K562 (cell line): Measurements from ENCODE around the gene SLC25A28. TPM values are rescaled to one million over a fixed set of nuclear protein-coding genes. Genes with fewer than 3 reads are reported as not detected.

Experiments
- ATAC-seq: fragments of 200-7000 bp; cut with Tn5 transposase; 3 replicates; pipeline ENCODE4 v1.9.1; 2020; ENCODE audit warnings: moderate library complexity
- BruUV-seq: library from RNA; stranded (reverse); fragments of 400-500 nt; replicated peaks from 2 replicates; lab custom pipeline; 2021; lab: Mats Ljungman, UMichigan
- CTCF ChIA-PET: fragments of 300-600 bp; formaldehyde crosslinking; extraction: SDS; loops from one replicate; lab custom pipeline; 2021; ENCODE audit warnings: low intra/inter-chr PET ratio; lab: Yijun Ruan, JAX
- POLR2A ChIA-PET: fragments of 300-600, 350-650 bp; sonication (Branson Sonifier 250); formaldehyde crosslinking; extraction: SDS; loops from one replicate; lab custom pipeline; 2021; ENCODE audit warnings: antibody characterized with exemption, inconsistent platforms; lab: Yijun Ruan, JAX
- DNase-seq, 4 experiments: peaks; one replicate each; pipeline versions ENCODE4 v3.0.0 to v3.0.0-alpha.2; 2011 to 2018; ENCODE audit warnings: low spot score in 3 of 4, mixed read lengths in 3 of 4; ENCODE audit errors: extremely low read depth in 1 of 4
- FAIRE-seq: peaks from 2 replicates; lab custom pipeline; 2011; peaks lifted over from hg19 to GRCh38; lab: Jason Lieb, UNC
- H2AFZ ChIP-seq: 2 replicates; pipeline ENCODE4 v1.6.0; 2011; ENCODE audit warnings: low read depth, low read length, control low read depth, inconsistent platforms
- H3K27ac ChIP-seq: fragments of 200-600 bp; 3 replicates; pipeline ENCODE4 v1.8.0; 2011; ENCODE audit warnings: low read depth, mild to moderate bottlenecking, control low read depth, inconsistent platforms, low read length, moderate library complexity, mixed read lengths; ENCODE audit errors: extremely low read depth
- H3K27me3 ChIP-seq, 2 experiments: fragments of 300-600 bp in 1 of 2; 2 replicates in 1 of 2; 3 replicates in 1 of 2; pipeline versions ENCODE4 v1.6.0 to v1.8.0; 2011; ENCODE audit warnings: inconsistent platforms in 2 of 2, low read length in 2 of 2, mild to moderate bottlenecking in 1 of 2, mixed read lengths in 1 of 2, moderate library complexity in 1 of 2; ENCODE audit not compliant: control insufficient read depth in 2 of 2, insufficient read depth in 2 of 2
- H3K36me3 ChIP-seq: fragments of 300-600 bp; 3 replicates; pipeline ENCODE4 v1.8.0; 2011; ENCODE audit warnings: mild to moderate bottlenecking, low read length, inconsistent platforms; ENCODE audit not compliant: control insufficient read depth, insufficient read depth
- H3K4me1 ChIP-seq, 2 experiments: fragments of 200-600 bp in 1 of 2; replicated peaks in 1 of 2; 2 replicates in 1 of 2; 3 replicates in 1 of 2; pipeline versions ENCODE4 v1.5.1 to v1.8.0; 2011; ENCODE audit warnings: inconsistent platforms in 2 of 2, low read length in 2 of 2, mild to moderate bottlenecking in 1 of 2, mixed read lengths in 1 of 2, moderate library complexity in 1 of 2; ENCODE audit not compliant: control insufficient read depth in 2 of 2, insufficient read depth in 2 of 2
- H3K4me2 ChIP-seq: 2 replicates; pipeline ENCODE4 v1.6.1; 2011; ENCODE audit warnings: low read length, control low read depth, inconsistent platforms, mixed read lengths; ENCODE audit not compliant: insufficient read depth
- H3K4me3 ChIP-seq: fragments of 200-600 bp; sonication (generic), shearing (Covaris generic); 2 replicates; pipeline ENCODE4 v1.5.1; 2016; ENCODE audit warnings: control low read depth, inconsistent platforms
- H3K79me2 ChIP-seq: fragments of 200-600 bp; 3 replicates; pipeline ENCODE4 v1.8.0; 2011; ENCODE audit warnings: low read length, inconsistent platforms; ENCODE audit not compliant: control insufficient read depth, insufficient read depth
- H3K9ac ChIP-seq, 2 experiments: 2 replicates each; pipeline versions ENCODE4 v1.6.0 to v1.6.1; 2011; ENCODE audit warnings: low read depth in 2 of 2, low read length in 2 of 2, control low read depth in 1 of 2, inconsistent platforms in 1 of 2, mild to moderate bottlenecking in 1 of 2, mixed read lengths in 1 of 2; ENCODE audit not compliant: insufficient read depth in 1 of 2
- H3K9me1 ChIP-seq: one replicate; pipeline ENCODE4 v1.6.0; 2011; ENCODE audit warnings: inconsistent platforms, mild to moderate bottlenecking, low read length, moderate library complexity; ENCODE audit not compliant: control insufficient read depth, insufficient read depth
- H3K9me3 ChIP-seq: replicated peaks from 2 replicates; pipeline ENCODE4 v1.5.1; 2011; ENCODE audit warnings: low read depth, low read length, inconsistent platforms; ENCODE audit not compliant: control insufficient read depth, insufficient read depth
- H4K20me1 ChIP-seq: replicated peaks from 2 replicates; pipeline ENCODE4 v1.6.1; 2011; ENCODE audit warnings: low read length, inconsistent platforms, mixed read lengths; ENCODE audit not compliant: control insufficient read depth, insufficient read depth
- CHCHD3 ChIP-seq: fragments of 250-450 bp; sonication (Bioruptor Pico); IDR thresholded peaks from 2 replicates; pipeline ENCODE4 v2.1.2; 2022; ENCODE audit warnings: mild to moderate bottlenecking
- ELF2 ChIP-seq: fragments of 250-450 bp; sonication (Bioruptor Pico); IDR thresholded peaks from 2 replicates; pipeline ENCODE4 v1.5.0; 2021; ENCODE audit warnings: mild to moderate bottlenecking
- EP300 ChIP-seq: IDR thresholded peaks from 2 replicates; pipeline ENCODE4 v1.6.1; 2012; ENCODE audit warnings: low read length, improper control_type of control experiment
- GABPA ChIP-seq: fragments of 200-800 bp; sonication (Bioruptor generic); conservative IDR thresholded peaks from 2 replicates; pipeline ENCODE4 v1.6.1; 2016; ENCODE audit warnings: low read depth, missing genetic modification characterization, missing compliant biosample characterization
- HDAC3 ChIP-seq: fragments of 450-650 bp; IDR thresholded peaks from 2 replicates; pipeline ENCODE4 v1.6.1; 2018; ENCODE audit warnings: borderline replicate concordance, mild to moderate bottlenecking, moderate library complexity; ENCODE audit not compliant: partially characterized antibody
- NCOA2 ChIP-seq, 2 experiments: fragments of 450-650 bp; IDR thresholded peaks; 2 replicates each; pipeline ENCODE4 v1.6.1; 2018; ENCODE audit warnings: mild to moderate bottlenecking in 2 of 2, moderate library complexity in 1 of 2; ENCODE audit not compliant: partially characterized antibody in 2 of 2
- NR4A1 ChIP-seq, 2 experiments: fragments of 250-450 bp in 1 of 2; fragments of 450-650 bp in 1 of 2; sonication (Bioruptor Pico) in 1 of 2; IDR thresholded peaks; 2 replicates each; pipeline versions ENCODE4 v1.4.0 to v1.6.1; 2016 to 2020; ENCODE audit warnings: mild to moderate bottlenecking in 2 of 2, missing compliant biosample characterization in 1 of 2, missing genetic modification characterization in 1 of 2, moderate library complexity in 1 of 2
- PHF8 ChIP-seq: fragments of 200-600 bp; sonication (generic); IDR thresholded peaks from 2 replicates; pipeline ENCODE4 v1.6.1; 2012; ENCODE audit warnings: mixed run types, mild to moderate bottlenecking, inconsistent platforms, low read length, moderate library complexity, borderline replicate concordance
- SRSF9 ChIP-seq: fragments of 200-400 bp; formaldehyde crosslinking; IDR thresholded peaks from 2 replicates; pipeline ENCODE4 v1.6.1; 2017; ENCODE audit warnings: low read depth, low read length, borderline replicate concordance
- WGBS: fragments of 100-300 bp; shearing (Covaris generic); methylation state at CpG from one replicate; pipeline ENCODE4 v1.1.6; 2016; ENCODE audit warnings: low coverage, mixed read lengths; ENCODE audit not compliant: insufficient coverage; ENCODE audit errors: missing lambda C conversion rate; 5-methylcytosine and 5-hydroxymethylcytosine counted together
- in situ Hi-C: fragments of 300-500 bp; cut with MboI; formaldehyde crosslinking; loops from 4 replicates; pipeline ENCODE4 v1.15.0; 2018; ENCODE audit warnings: inconsistent platforms, mixed read lengths
- intact Hi-C: fragments of 100-400 bp; cut with micrococcal nuclease; formaldehyde crosslinking; loops from 2 replicates; pipeline ENCODE4 v1.14.2; 2022
- polyA plus RNA-seq, 8 experiments: library from polyadenylated mRNA; depleted of rRNA in 4 of 8; stranded (reverse) in 5 of 8; unstranded in 3 of 8; fragments of >200 nt; fragmentation: Nextera tagmentation in 2 of 8; fragmentation: Illumina TruSeq in 1 of 8; extraction: Ambion mirVana in 2 of 8; extraction: Trizol in 1 of 8; gene quantifications; 2 replicates each; pipeline versions ENCODE4 v1.2.1 to v1.2.3, GENCODE V29; 2011 to 2014; ENCODE audit warnings: inconsistent platforms in 1 of 8, missing spikeins in 1 of 8
- total RNA-seq, 7 experiments: library from RNA; depleted of rRNA in 6 of 7; stranded (reverse); fragments of >200 nt in 6 of 7; fragmentation: Illumina TruSeq in 2 of 7; extraction: Trizol in 2 of 7; gene quantifications; 2 replicates each; pipeline versions ENCODE4 v1.2.1 to v1.2.3, GENCODE V29; 2011 to 2021; ENCODE audit warnings: low replicate concordance in 1 of 7
- TF ChIP-seq, protein P1 (sequence below): fragments of 450-650 bp; IDR thresholded peaks from 2 replicates; pipeline ENCODE4 v1.6.1; 2018; ENCODE audit warnings: mild to moderate bottlenecking, low read depth; ENCODE audit not compliant: partially characterized antibody
- TF ChIP-seq, protein P2 (sequence below): fragments of 250-450 bp; sonication (Bioruptor Pico); IDR thresholded peaks from 2 replicates; pipeline ENCODE4 v1.4.0; 2020; ENCODE audit warnings: mild to moderate bottlenecking, moderate library complexity
- TF ChIP-seq, protein P3 (sequence below): IDR thresholded peaks from 2 replicates; pipeline ENCODE4 v1.6.1; 2011; ENCODE audit not compliant: insufficient read length; ENCODE audit errors: extremely low read depth
- TF ChIP-seq, protein P4 (sequence below): fragments of 250-450 bp; sonication (Bioruptor Pico); IDR thresholded peaks from 2 replicates; pipeline ENCODE4 v1.8.0; 2022; ENCODE audit warnings: moderate library complexity, mild to moderate bottlenecking, inconsistent platforms

SLC25A28 gene
- total and polyA plus RNA-seq, 9 of the 15 experiments (the other 6 are each of a cell fraction or from before 2014, with no cell fraction given) = 6.2 to 32.3 (median 18.8) TPM

DNA sequence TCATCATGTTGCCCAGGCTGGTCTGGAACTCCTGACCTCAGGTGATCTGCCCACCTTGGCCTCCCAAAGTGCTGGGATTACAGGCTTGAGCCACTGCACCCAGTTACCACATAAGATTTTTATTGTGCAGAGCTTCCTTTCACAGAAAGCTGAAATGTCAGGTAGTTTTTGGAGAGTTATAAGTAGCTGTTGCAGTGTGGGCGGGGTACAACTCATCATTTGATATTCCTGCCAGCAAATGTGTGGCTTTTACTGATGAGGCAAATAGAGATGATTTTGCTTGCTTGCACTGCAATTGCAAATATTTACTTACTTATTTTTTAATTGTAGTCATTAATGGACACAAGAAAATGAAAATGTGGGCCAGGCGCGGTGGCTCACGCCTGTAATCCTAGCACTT is 55.1 kb downstream of the SLC25A28 start:
- BruUV-seq = no TSS peak
- 0% methylated on average over 1 of the region's 4 CpGs for WGBS
- H3K27me3 ChIP-seq = peaks cover 2 to 14% of the 10 kb centered on the region in 2 experiments; a peak in 3 of 5 replicates
- CTCF ChIA-PET = no interaction called here
- no peaks in the 10 kb centered on the region for H3K4me1 ChIP-seq
- DNase-seq (no peak), FAIRE-seq (no peak), ATAC-seq (no peak)
- H4K20me1 ChIP-seq = no peaks in the 10 kb centered on the region
- no peaks in the 10 kb centered on the region for H3K36me3 ChIP-seq
- no peak overlapping the region for H2AFZ ChIP-seq
- no peak overlapping the region for H3K9ac ChIP-seq
- H3K4me2 ChIP-seq = no peak overlapping the region
- no peaks in the 10 kb centered on the region for H3K9me3 ChIP-seq
- intact Hi-C loops = loop anchor here (10.0 kb wide), 1 partner anchor 80 kb away; no protein-coding TSS in a partner anchor
- H3K4me3 ChIP-seq = no peak overlapping the region
- POLR2A ChIA-PET = interaction anchor here (0.6 to 1.2 kb wide), 2 partner anchors 22 to 57 kb away, joined by 3 read pairs; no protein-coding TSS in a partner anchor
- no peak overlapping the region for H3K27ac ChIP-seq
- H3K79me2 ChIP-seq = no peaks in the 10 kb centered on the region
- no peaks in the 10 kb centered on the region for H3K9me1 ChIP-seq
- TF ChIP-seq EP300 = no peak
- no peak for TF ChIP-seq NCOA2 (IDR thresholded peaks at IDR 0.05; ENCODE audit: partially characterized antibody in 2 of 2)
- TF ChIP-seq, protein P1, sequence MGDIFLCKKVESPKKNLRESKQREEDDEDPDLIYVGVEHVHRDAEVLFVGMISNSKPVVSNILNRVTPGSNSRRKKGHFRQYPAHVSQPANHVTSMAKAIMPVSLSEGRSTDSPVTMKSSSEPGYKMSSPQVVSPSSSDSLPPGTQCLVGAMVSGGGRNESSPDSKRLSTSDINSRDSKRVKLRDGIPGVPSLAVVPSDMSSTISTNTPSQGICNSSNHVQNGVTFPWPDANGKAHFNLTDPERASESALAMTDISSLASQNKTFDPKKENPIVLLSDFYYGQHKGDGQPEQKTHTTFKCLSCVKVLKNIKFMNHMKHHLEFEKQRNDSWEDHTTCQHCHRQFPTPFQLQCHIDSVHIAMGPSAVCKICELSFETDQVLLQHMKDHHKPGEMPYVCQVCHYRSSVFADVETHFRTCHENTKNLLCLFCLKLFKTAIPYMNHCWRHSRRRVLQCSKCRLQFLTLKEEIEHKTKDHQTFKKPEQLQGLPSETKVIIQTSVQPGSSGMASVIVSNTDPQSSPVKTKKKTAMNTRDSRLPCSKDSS = no peak
- TF ChIP-seq CHCHD3 (CRISPR knock-in tag) = no peak
- TF ChIP-seq, protein P2, sequence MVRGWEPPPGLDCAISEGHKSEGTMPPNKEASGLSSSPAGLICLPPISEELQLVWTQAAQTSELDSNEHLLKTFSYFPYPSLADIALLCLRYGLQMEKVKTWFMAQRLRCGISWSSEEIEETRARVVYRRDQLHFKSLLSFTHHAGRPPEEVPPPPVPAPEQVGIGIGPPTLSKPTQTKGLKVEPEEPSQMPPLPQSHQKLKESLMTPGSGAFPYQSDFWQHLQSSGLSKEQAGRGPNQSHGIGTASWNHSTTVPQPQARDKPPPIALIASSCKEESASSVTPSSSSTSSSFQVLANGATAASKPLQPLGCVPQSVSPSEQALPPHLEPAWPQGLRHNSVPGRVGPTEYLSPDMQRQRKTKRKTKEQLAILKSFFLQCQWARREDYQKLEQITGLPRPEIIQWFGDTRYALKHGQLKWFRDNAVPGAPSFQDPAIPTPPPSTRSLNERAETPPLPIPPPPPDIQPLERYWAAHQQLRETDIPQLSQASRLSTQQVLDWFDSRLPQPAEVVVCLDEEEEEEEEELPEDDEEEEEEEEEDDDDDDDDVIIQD (CRISPR knock-in tag) = no peak
- no peak for TF ChIP-seq GABPA (tag)
- no peak for TF ChIP-seq NR4A1 (CRISPR knock-in tag; IDR thresholded peaks at IDR 0.05)
- no peak for TF ChIP-seq NR4A1 (tag; IDR thresholded peaks at IDR 0.05)
- TF ChIP-seq PHF8 = no peak
- TF ChIP-seq SRSF9 = no peak
- TF ChIP-seq, protein P3, sequence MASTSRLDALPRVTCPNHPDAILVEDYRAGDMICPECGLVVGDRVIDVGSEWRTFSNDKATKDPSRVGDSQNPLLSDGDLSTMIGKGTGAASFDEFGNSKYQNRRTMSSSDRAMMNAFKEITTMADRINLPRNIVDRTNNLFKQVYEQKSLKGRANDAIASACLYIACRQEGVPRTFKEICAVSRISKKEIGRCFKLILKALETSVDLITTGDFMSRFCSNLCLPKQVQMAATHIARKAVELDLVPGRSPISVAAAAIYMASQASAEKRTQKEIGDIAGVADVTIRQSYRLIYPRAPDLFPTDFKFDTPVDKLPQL = no peak
- TF ChIP-seq, protein P4, sequence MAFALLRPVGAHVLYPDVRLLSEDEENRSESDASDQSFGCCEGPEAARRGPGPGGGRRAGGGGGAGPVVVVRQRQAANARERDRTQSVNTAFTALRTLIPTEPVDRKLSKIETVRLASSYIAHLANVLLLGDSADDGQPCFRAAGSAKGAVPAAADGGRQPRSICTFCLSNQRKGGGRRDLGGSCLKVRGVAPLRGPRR (CRISPR knock-in tag) = no peak
- TF ChIP-seq ELF2 (CRISPR knock-in tag) = no peak
- no peak for TF ChIP-seq HDAC3
- in situ Hi-C loops = loop anchor here (5.0 kb wide), 1 partner anchor 147 kb away; no protein-coding TSS in a partner anchor
